Measurements from ENCODE around the gene CA12. TPM values are rescaled to one million over a fixed set of nuclear protein-coding genes. Genes with fewer than 3 reads are reported as not detected.
A peak's percentile ranks its signal among the peaks of the same experiment; 100 is the strongest.

CA12 gene
- total RNA-seq, 2 donors from 2014 or later: 1.2 to 2.1 TPM

GRCh38 chr15:63405683-63406390 lies 24.2 kb upstream of the CA12 start:
- H3K27me3 Mint-ChIP-seq (ENCODE audit: insufficient read depth): peaks cover 8% of the 10 kb centered on the region
- no peaks in the 10 kb centered on the region for H3K36me3 ChIP-seq (ENCODE audit: control insufficient read depth, insufficient read depth, low read length)
- no peak overlapping the region for H3K27ac Mint-ChIP-seq

GRCh38 chr15:63405159-63405558 lies 23.5 kb upstream of the CA12 start:
- peaks cover 17% of the 10 kb centered on the region for H3K4me1 Mint-ChIP-seq
- H3K4me3 ChIP-seq (ENCODE audit: low read length): no peak overlapping the region
- H3K9me3 ChIP-seq (ENCODE audit: control insufficient read depth, low read length): no peaks in the 10 kb centered on the region
- H3K27me3 ChIP-seq (ENCODE audit: control insufficient read depth, insufficient read depth, low read length, poor library complexity, severe bottlenecking): no peaks in the 10 kb centered on the region
- no peak overlapping the region for H3K9ac ChIP-seq (ENCODE audit: extremely low read depth, low read length, poor library complexity, severe bottlenecking)
- no peak overlapping the region for H3K27ac ChIP-seq (ENCODE audit: low read depth, low read length)
- no peaks in the 10 kb centered on the region for H3K4me1 ChIP-seq (ENCODE audit: control insufficient read depth, insufficient read depth, low read length)
- peaks cover 15% of the 10 kb centered on the region for H3K27me3 Mint-ChIP-seq (ENCODE audit: insufficient read depth)
- no peak overlapping the region for H3K4me3 Mint-ChIP-seq
- no peaks in the 10 kb centered on the region for H3K36me3 ChIP-seq (ENCODE audit: control insufficient read depth, insufficient read depth, low read length)
- WGBS, 2 experiments (ENCODE audit: insufficient coverage in 1 of 2, insufficient read length in 1 of 2): 98 to 100% methylated on average over 1 to 5 of the region's 5 CpGs
- H3K36me3 Mint-ChIP-seq (ENCODE audit: low read depth): no peaks in the 10 kb centered on the region
- no peak overlapping the region for H3K27ac Mint-ChIP-seq
- no peak for TF ChIP-seq CTCF (conservative IDR thresholded peaks at IDR 0.05)
- DNase-seq: no peak
- H3K9me3 Mint-ChIP-seq: no peaks in the 10 kb centered on the region

More at GRCh38 chr15:63405683-63406390, 24.2 kb upstream of the CA12 start:
- Histone ChIP-seq H3K27ac (ENCODE audit: low read depth, low read length) (no peak overlapping the region), H3K9me3 (ENCODE audit: control insufficient read depth, low read length) (no peaks in the 10 kb centered on the region), H3K27me3 (ENCODE audit: control insufficient read depth, insufficient read depth, low read length, poor library complexity, severe bottlenecking) (no peaks in the 10 kb centered on the region), H3K4me1 (ENCODE audit: control insufficient read depth, insufficient read depth, low read length) (no peaks in the 10 kb centered on the region), H3K9ac (ENCODE audit: extremely low read depth, low read length, poor library complexity, severe bottlenecking) (no peak overlapping the region), H3K4me3 (ENCODE audit: low read length) (no peak overlapping the region)
- H3K9me3 Mint-ChIP-seq: no peaks in the 10 kb centered on the region
- no peaks in the 10 kb centered on the region for H3K36me3 Mint-ChIP-seq (ENCODE audit: low read depth)
- peaks cover 17% of the 10 kb centered on the region for H3K4me1 Mint-ChIP-seq
- H3K4me3 Mint-ChIP-seq: no peak overlapping the region
- no peak for DNase-seq
- TF ChIP-seq CTCF (conservative IDR thresholded peaks at IDR 0.05): no peak
- WGBS, 2 experiments (ENCODE audit: insufficient coverage in 1 of 2, insufficient read length in 1 of 2): 93% methylated on average over 8 to 9 of the region's 9 CpGs

- H3K27ac ChIP-seq (ENCODE audit: low read depth, low read length): no peak overlapping the region
- H3K4me1 ChIP-seq (ENCODE audit: control insufficient read depth, insufficient read depth, low read length): no peaks in the 10 kb centered on the region
- H3K9ac ChIP-seq (ENCODE audit: extremely low read depth, low read length, poor library complexity, severe bottlenecking): no peak overlapping the region
- no peak for TF ChIP-seq CTCF (conservative IDR thresholded peaks at IDR 0.05)
- no peak overlapping the region for H3K4me3 Mint-ChIP-seq
- DNase-seq: no peak
- no peaks in the 10 kb centered on the region for H3K36me3 ChIP-seq (ENCODE audit: control insufficient read depth, insufficient read depth, low read length)
- H3K4me1 Mint-ChIP-seq: peaks cover 24% of the 10 kb centered on the region
- H3K9me3 Mint-ChIP-seq: no peaks in the 10 kb centered on the region
- no peak overlapping the region for H3K4me3 ChIP-seq (ENCODE audit: low read length)
- no peaks in the 10 kb centered on the region for H3K36me3 Mint-ChIP-seq (ENCODE audit: low read depth)
- no peaks in the 10 kb centered on the region for H3K27me3 ChIP-seq (ENCODE audit: control insufficient read depth, insufficient read depth, low read length, poor library complexity, severe bottlenecking)
- H3K27ac Mint-ChIP-seq: peak overlapping the region; percentile 44
- peaks cover 32% of the 10 kb centered on the region for H3K27me3 Mint-ChIP-seq (ENCODE audit: insufficient read depth)
- no peaks in the 10 kb centered on the region for H3K9me3 ChIP-seq (ENCODE audit: control insufficient read depth, low read length)
- WGBS, 2 experiments (ENCODE audit: insufficient coverage in 1 of 2, insufficient read length in 1 of 2): 92 to 95% methylated on average over 7 to 10 of the region's 11 CpGs
Observed at GRCh38 chr15:63403254-63403945, 21.8 kb upstream of the CA12 start.

Measured in endodermal cell (in vitro differentiated cells).